ENCODE measurements around the gene RNF220.

DNA sequence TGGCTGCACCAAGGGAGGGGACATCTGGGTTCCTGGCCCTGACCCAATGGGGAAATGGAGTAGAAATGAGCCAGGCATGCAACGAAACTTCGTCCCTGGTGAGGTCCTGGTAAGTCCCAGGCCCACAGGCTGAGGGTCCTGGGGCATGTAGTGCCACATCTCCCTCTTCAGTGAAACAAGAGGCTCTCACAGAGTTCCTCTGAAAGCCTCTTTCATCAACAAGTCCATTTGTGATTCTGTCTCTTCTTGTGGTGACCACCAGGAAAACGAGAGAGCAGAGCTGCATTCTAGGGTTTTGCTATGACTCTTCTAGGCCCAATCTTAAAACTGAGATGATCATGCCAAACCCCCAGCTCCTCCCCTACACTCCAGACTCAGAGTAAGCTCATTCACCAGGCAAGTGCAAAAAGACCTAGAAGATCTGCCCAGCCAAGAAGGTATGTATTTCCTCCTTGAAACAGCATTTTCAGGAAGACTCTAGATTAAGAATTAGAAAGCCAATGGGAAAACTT is 24.3 kb upstream of the RNF220 start:
- TF ChIP-seq, protein P1, sequence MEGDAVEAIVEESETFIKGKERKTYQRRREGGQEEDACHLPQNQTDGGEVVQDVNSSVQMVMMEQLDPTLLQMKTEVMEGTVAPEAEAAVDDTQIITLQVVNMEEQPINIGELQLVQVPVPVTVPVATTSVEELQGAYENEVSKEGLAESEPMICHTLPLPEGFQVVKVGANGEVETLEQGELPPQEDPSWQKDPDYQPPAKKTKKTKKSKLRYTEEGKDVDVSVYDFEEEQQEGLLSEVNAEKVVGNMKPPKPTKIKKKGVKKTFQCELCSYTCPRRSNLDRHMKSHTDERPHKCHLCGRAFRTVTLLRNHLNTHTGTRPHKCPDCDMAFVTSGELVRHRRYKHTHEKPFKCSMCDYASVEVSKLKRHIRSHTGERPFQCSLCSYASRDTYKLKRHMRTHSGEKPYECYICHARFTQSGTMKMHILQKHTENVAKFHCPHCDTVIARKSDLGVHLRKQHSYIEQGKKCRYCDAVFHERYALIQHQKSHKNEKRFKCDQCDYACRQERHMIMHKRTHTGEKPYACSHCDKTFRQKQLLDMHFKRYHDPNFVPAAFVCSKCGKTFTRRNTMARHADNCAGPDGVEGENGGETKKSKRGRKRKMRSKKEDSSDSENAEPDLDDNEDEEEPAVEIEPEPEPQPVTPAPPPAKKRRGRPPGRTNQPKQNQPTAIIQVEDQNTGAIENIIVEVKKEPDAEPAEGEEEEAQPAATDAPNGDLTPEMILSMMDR (IDR thresholded peaks at IDR 0.05): no peak
- TF ChIP-seq EP300 (IDR thresholded peaks at IDR 0.05; ENCODE audit: low read depth): no peak
